RWPE2 (cell line): ENCODE measurements around the gene GNAQ.
A peak's percentile ranks its signal among the peaks of the same experiment; 100 is the strongest.

ENCODE experiments used
- ATAC-seq: fragments of 200-7000 bp; cut with Tn5 transposase; 3 replicates; pipeline ENCODE4 v1.9.1; 2021; ENCODE audit warnings: low read depth
- DNase-seq: peaks from one replicate; pipeline ENCODE4 v3.0.0-alpha.2; 2020; ENCODE audit warnings: low spot score
- H3K27ac ChIP-seq: fragments of 450-650 bp; 2 replicates; pipeline ENCODE4 v1.5.1; 2017; ENCODE audit warnings: mild to moderate bottlenecking; ENCODE audit not compliant: poor library complexity, severe bottlenecking
- H3K27me3 ChIP-seq: fragments of 250-450 bp; sonication (Bioruptor Pico); 2 replicates; pipeline ENCODE4 v1.5.1; 2021; ENCODE audit warnings: mild to moderate bottlenecking, moderate library complexity; ENCODE audit not compliant: insufficient read depth, poor library complexity, severe bottlenecking
- H3K36me3 ChIP-seq: fragments of 250-450 bp; sonication (Bioruptor Pico); 2 replicates; pipeline ENCODE4 v1.5.1; 2020; ENCODE audit warnings: low read depth, mild to moderate bottlenecking, moderate library complexity
- H3K4me1 ChIP-seq: fragments of 250-450 bp; sonication (Bioruptor Pico); 2 replicates; pipeline ENCODE4 v1.5.1; 2021; ENCODE audit warnings: mild to moderate bottlenecking, moderate library complexity; ENCODE audit not compliant: insufficient read depth, poor library complexity, severe bottlenecking
- H3K4me3 ChIP-seq: fragments of 250-450 bp; sonication (Bioruptor Pico); 2 replicates; pipeline ENCODE4 v1.5.1; 2021; ENCODE audit warnings: mild to moderate bottlenecking, moderate library complexity; ENCODE audit not compliant: severe bottlenecking
- H3K9me3 ChIP-seq: fragments of 250-450 bp; sonication (Bioruptor Pico); 2 replicates; pipeline ENCODE4 v1.5.1; 2021; ENCODE audit warnings: mild to moderate bottlenecking, moderate library complexity; ENCODE audit not compliant: severe bottlenecking
- CTCF ChIP-seq: fragments of 450-650 bp; IDR thresholded peaks from one replicate; pipeline ENCODE4 v1.5.1; 2017; ENCODE audit warnings: mild to moderate bottlenecking, moderate library complexity; ENCODE audit not compliant: poor library complexity, severe bottlenecking

Gene GNAQ

GRCh38 chr9:77912895-77913693, 118.5 kb downstream of the GNAQ start:
- no peak for DNase-seq
- H3K27ac ChIP-seq = no peak overlapping the region

GRCh38 chr9:77911928-77912327, 119.7 kb downstream of the GNAQ start:
- ATAC-seq = no peak
- peaks cover 14% of the 10 kb centered on the region for H3K4me1 ChIP-seq
- no peak overlapping the region for H3K27ac ChIP-seq
- H3K4me3 ChIP-seq = no peak overlapping the region
- H3K9me3 ChIP-seq = no peaks in the 10 kb centered on the region
- no peaks in the 10 kb centered on the region for H3K27me3 ChIP-seq
- no peak for TF ChIP-seq CTCF
- peaks cover 4% of the 10 kb centered on the region; the same call in 1 of the 2 replicates for H3K36me3 ChIP-seq
- no peak for DNase-seq

More at GRCh38 chr9:77912895-77913693, 118.5 kb downstream of the GNAQ start:
- Histone ChIP-seq H3K27me3 (no peaks in the 10 kb centered on the region), H3K4me1 (peaks cover 2% of the 10 kb centered on the region), H3K9me3 (no peaks in the 10 kb centered on the region), H3K36me3 (peaks cover 4% of the 10 kb centered on the region; the same call in 1 of the 2 replicates), H3K4me3 (no peak overlapping the region)
- ATAC-seq = peak; percentile 36; the same call in 1 of the 3 replicates
- no peak for TF ChIP-seq CTCF

GRCh38 chr9:77910194-77910621, 121.4 kb downstream of the GNAQ start:
- H3K27me3 ChIP-seq = no peaks in the 10 kb centered on the region
- TF ChIP-seq CTCF = no peak
- DNase-seq = no peak
- peaks cover 4% of the 10 kb centered on the region; the same call in 1 of the 2 replicates for H3K36me3 ChIP-seq
- H3K9me3 ChIP-seq = no peaks in the 10 kb centered on the region
- ATAC-seq = no peak
- no peak overlapping the region for H3K27ac ChIP-seq
- H3K4me1 ChIP-seq = peaks cover 14% of the 10 kb centered on the region
- H3K4me3 ChIP-seq = no peak overlapping the region

- ATAC-seq = no peak
- Histone ChIP-seq H3K36me3 (peaks cover 4% of the 10 kb centered on the region; the same call in 1 of the 2 replicates), H3K4me1 (peaks cover 14% of the 10 kb centered on the region), H3K27ac (no peak overlapping the region), H3K27me3 (no peaks in the 10 kb centered on the region), H3K9me3 (no peaks in the 10 kb centered on the region), H3K4me3 (no peak overlapping the region)
- no peak for DNase-seq
- TF ChIP-seq CTCF = no peak
These were observed 122.3 kb downstream of the GNAQ start for GRCh38 chr9:77909306-77909705.

- ATAC-seq (no peak), DNase-seq (no peak)
- Histone ChIP-seq H3K27ac (peak overlapping the region; percentile 16), H3K4me1 (peaks cover 14% of the 10 kb centered on the region), H3K4me3 (no peak overlapping the region), H3K36me3 (no peaks in the 10 kb centered on the region), H3K27me3 (no peaks in the 10 kb centered on the region), H3K9me3 (no peaks in the 10 kb centered on the region)
- no peak for TF ChIP-seq CTCF
These were observed 123.3 kb downstream of the GNAQ start for GRCh38 chr9:77908293-77908692.
